HG03342 (cell line): ENCODE data around the gene ACKR2.

ENCODE experiments used
- ATAC-seq: cut with Tn5 transposase; IDR thresholded peaks from one replicate; pipeline ENCODE4 v1.9.1; 2021; ENCODE audit warnings: mild to moderate bottlenecking, moderate library complexity; ENCODE audit not compliant: unreplicated experiment

The ACKR2 gene

GRCh38 chr3:42809202-42809601 is at the start of gene ACKR2:
TSS of gene ACKR2 (plus strand) at chr3:42809445. CDS start at chr3:42864503, 55,058 bp downstream.
- ATAC-seq, result no peak

- ATAC-seq, result no peak
Measured at GRCh38 chr3:42762046-42762724, 47.1 kb upstream of the ACKR2 start.

GRCh38 chr3:42763021-42763420 is 46.2 kb upstream of the ACKR2 start:
- peak; percentile 49 for ATAC-seq

- ATAC-seq, result no peak
Measured at GRCh38 chr3:42764115-42764514, 45.1 kb upstream of the ACKR2 start.

- ATAC-seq, result no peak
Measured at GRCh38 chr3:42764561-42765295, 44.5 kb upstream of the ACKR2 start.

GRCh38 chr3:42769477-42770131 is 39.6 kb upstream of the ACKR2 start:
- no peak for ATAC-seq

- no peak for ATAC-seq
Measured at GRCh38 chr3:42771271-42771670, 38.0 kb upstream of the ACKR2 start.

- peak; percentile 98 for ATAC-seq
Measured at GRCh38 chr3:42772670-42773408, 36.4 kb upstream of the ACKR2 start, which contains the start of gene CCDC13. TSS of gene CCDC13 (minus strand) at chr3:42773253. CDS start at chr3:42758345, 14,908 bp downstream.

GRCh38 chr3:42773409-42773751 is 35.9 kb upstream of the ACKR2 start:
- ATAC-seq, result peak; percentile 10

GRCh38 chr3:42778644-42779043 is 30.6 kb upstream of the ACKR2 start:
- no peak for ATAC-seq

GRCh38 chr3:42780398-42780797 is 28.8 kb upstream of the ACKR2 start:
- ATAC-seq, result no peak

GRCh38 chr3:42780892-42781700 is 28.1 kb upstream of the ACKR2 start:
- peak; percentile 77 for ATAC-seq

GRCh38 chr3:42786212-42786611 is 23.0 kb upstream of the ACKR2 start:
- ATAC-seq, result no peak

- ATAC-seq, result no peak
Measured at GRCh38 chr3:42786631-42787030, 22.6 kb upstream of the ACKR2 start.

GRCh38 chr3:42790714-42791229 is 18.5 kb upstream of the ACKR2 start:
- no peak for ATAC-seq

- no peak for ATAC-seq
Measured at GRCh38 chr3:42795621-42796181, 13.5 kb upstream of the ACKR2 start.

- ATAC-seq, result no peak
Measured at GRCh38 chr3:42796332-42796885, 12.8 kb upstream of the ACKR2 start.

GRCh38 chr3:42799376-42799775 is 9.9 kb upstream of the ACKR2 start:
- no peak for ATAC-seq

GRCh38 chr3:42800251-42800650 is 9.0 kb upstream of the ACKR2 start:
- no peak for ATAC-seq
